Colonic mucosa (tissue), 4 donors: Measurements from ENCODE around the gene LYPD6B. TPM values are rescaled to one million over a fixed set of nuclear protein-coding genes. Genes with fewer than 3 reads are reported as not detected.

Experiments
- DNase-seq: peaks from one replicate; pipeline ENCODE4 v3.0.0-alpha.2; 2020
- H3K27ac ChIP-seq: fragments of 200-600 bp; one replicate; pipeline ENCODE4 v1.8.0; 2021
- H3K27me3 ChIP-seq: fragments of 200-600 bp; one replicate; pipeline ENCODE4 v1.8.0; 2021
- H3K36me3 ChIP-seq: fragments of 200-600 bp; one replicate; pipeline ENCODE4 v1.8.0; 2021
- H3K4me1 ChIP-seq: fragments of 200-600 bp; one replicate; pipeline ENCODE4 v1.8.0; 2021; ENCODE audit warnings: mild to moderate bottlenecking
- H3K4me3 ChIP-seq: fragments of 200-600 bp; one replicate; pipeline ENCODE4 v1.8.0; 2021
- H3K9ac ChIP-seq, 2 donors: one replicate each; pipeline ENCODE4 v1.7.0; 2013; ENCODE audit warnings: control low read depth in 2 of 2, low read depth in 2 of 2, low read length in 2 of 2
- H3K9me3 ChIP-seq: fragments of 200-600 bp; one replicate; pipeline ENCODE4 v1.8.0; 2021
- CTCF ChIP-seq: fragments of 200-600 bp; IDR thresholded peaks from one replicate; pipeline ENCODE4 v1.8.0; 2022; ENCODE audit warnings: antibody characterized with exemption, mild to moderate bottlenecking
- intact Hi-C: fragments of 100-400 bp; cut with DNase I; formaldehyde crosslinking; loops from one replicate; pipeline ENCODE4 v1.14.1; 2022
- total RNA-seq, 2 donors: library from RNA; stranded (reverse); fragmentation: NEBNext Ultra II Directional in 1 of 2; extraction: Animal tissue kit (Norgen Biotek cat#: 25700) in 1 of 2; gene quantifications; one replicate each; pipeline ENCODE4 v1.2.1, GENCODE V29; 2021
- donor health status: healthy.
- donor health status: DM: no; HTN: no; CAD: no.
- donor health status: DM: no; HTN: no; CAD: no.

Gene LYPD6B
- total RNA-seq, 2 donors from 2014 or later: 2.6 to 3.4 TPM

GRCh38 chr2:149191915-149192314, 153.4 kb downstream of the LYPD6B start:
- H3K27me3 ChIP-seq: no peaks in the 10 kb centered on the region
- H3K9ac ChIP-seq: no peak overlapping the region
- H3K4me3 ChIP-seq: no peak overlapping the region
- DNase-seq: no peak
- TF ChIP-seq CTCF: no peak
- no peaks in the 10 kb centered on the region for H3K4me1 ChIP-seq
- no peaks in the 10 kb centered on the region for H3K9me3 ChIP-seq
- H3K27ac ChIP-seq: no peak overlapping the region
- intact Hi-C loops: no loop called here
- H3K36me3 ChIP-seq: no peaks in the 10 kb centered on the region

GRCh38 chr2:149192427-149192826, 153.9 kb downstream of the LYPD6B start:
- Histone ChIP-seq H3K4me3 (no peak overlapping the region), H3K27ac (no peak overlapping the region), H3K9me3 (no peaks in the 10 kb centered on the region), H3K4me1 (no peaks in the 10 kb centered on the region), H3K9ac (no peak overlapping the region), H3K36me3 (no peaks in the 10 kb centered on the region), H3K27me3 (no peaks in the 10 kb centered on the region)
- no peak for TF ChIP-seq CTCF
- intact Hi-C loops: no loop called here
- no peak for DNase-seq

- DNase-seq: no peak
These were observed 161.6 kb downstream of the LYPD6B start for GRCh38 chr2:149200109-149200520.

GRCh38 chr2:149204686-149205085, 166.2 kb downstream of the LYPD6B start:
- intact Hi-C loops: no loop called here
- Histone ChIP-seq H3K27ac (no peak overlapping the region), H3K4me1 (no peaks in the 10 kb centered on the region), H3K4me3 (no peak overlapping the region), H3K27me3 (no peaks in the 10 kb centered on the region), H3K36me3 (no peaks in the 10 kb centered on the region), H3K9me3 (no peaks in the 10 kb centered on the region), H3K9ac (no peak overlapping the region)
- no peak for TF ChIP-seq CTCF
- DNase-seq: no peak

More at GRCh38 chr2:149200109-149200520, 161.6 kb downstream of the LYPD6B start:
- H3K36me3 ChIP-seq: no peaks in the 10 kb centered on the region
- H3K27me3 ChIP-seq: no peaks in the 10 kb centered on the region
- no peak overlapping the region for H3K9ac ChIP-seq
- intact Hi-C loops: no loop called here
- H3K4me1 ChIP-seq: no peaks in the 10 kb centered on the region
- H3K27ac ChIP-seq: no peak overlapping the region
- H3K4me3 ChIP-seq: no peak overlapping the region
- TF ChIP-seq CTCF: no peak
- no peaks in the 10 kb centered on the region for H3K9me3 ChIP-seq

- TF ChIP-seq CTCF: no peak
- no peaks in the 10 kb centered on the region for H3K36me3 ChIP-seq
- H3K4me3 ChIP-seq: no peak overlapping the region
- DNase-seq: no peak
- H3K9me3 ChIP-seq: no peaks in the 10 kb centered on the region
- intact Hi-C loops: no loop called here
- H3K9ac ChIP-seq: no peak overlapping the region
- H3K4me1 ChIP-seq: no peaks in the 10 kb centered on the region
- no peak overlapping the region for H3K27ac ChIP-seq
- H3K27me3 ChIP-seq: no peaks in the 10 kb centered on the region
These were observed 166.6 kb downstream of the LYPD6B start for GRCh38 chr2:149205143-149205542.
